Measurements from ENCODE around the gene WDR73.
"Not testable (repeated sequence)": the region's sequence is repeated elsewhere in the genome, so short reads cannot be mapped to it uniquely, and the experiment has no call there.

GRCh38 chr15:84642640-84643039 lies 11.4 kb downstream of the WDR73 start:
- TF ChIP-seq CTCF (conservative IDR thresholded peaks at IDR 0.05; ENCODE audit: low read depth, low read length); EZH2 (IDR thresholded peaks at IDR 0.05; ENCODE audit: borderline replicate concordance, low read depth, low read length, poor library complexity, severe bottlenecking): not testable (repeated sequence)
